NB4 (cell line): Measurements from ENCODE around the gene IFI30.

Experiments used
- MYC ChIP-seq: IDR thresholded peaks from 2 replicates; pipeline ENCODE4 v1.6.1; 2011; ENCODE audit warnings: low read depth, low read length
- POLR2A ChIP-seq: IDR thresholded peaks from 2 replicates; pipeline ENCODE4 v1.6.1; 2011; ENCODE audit warnings: mild to moderate bottlenecking; ENCODE audit not compliant: insufficient read length; ENCODE audit errors: extremely low read depth
- TF ChIP-seq, protein P1 (sequence below): IDR thresholded peaks from one replicate; pipeline ENCODE4 v1.5.1; 2012; ENCODE audit warnings: low read depth, low read length
- TF ChIP-seq, protein P2 (sequence below): IDR thresholded peaks from 2 replicates; pipeline ENCODE4 v1.6.1; 2011; ENCODE audit warnings: low read depth, low read length

DNA sequence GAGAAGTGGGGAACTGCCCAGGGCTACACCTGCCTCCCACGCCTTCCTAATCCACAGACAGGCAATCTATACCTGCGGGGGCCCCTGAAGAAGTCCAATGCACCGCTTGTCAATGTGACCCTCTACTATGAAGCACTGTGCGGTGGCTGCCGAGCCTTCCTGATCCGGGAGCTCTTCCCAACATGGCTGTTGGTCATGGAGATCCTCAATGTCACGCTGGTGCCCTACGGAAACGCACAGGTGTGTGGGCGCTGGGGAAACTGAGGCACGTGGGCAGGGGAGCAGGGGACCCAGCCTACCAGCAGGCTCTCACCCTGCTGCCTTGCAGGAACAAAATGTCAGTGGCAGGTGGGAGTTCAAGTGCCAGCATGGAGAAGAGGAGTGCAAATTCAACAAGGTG is 1.4 kb downstream of the IFI30 start:
- TF ChIP-seq, protein P1, sequence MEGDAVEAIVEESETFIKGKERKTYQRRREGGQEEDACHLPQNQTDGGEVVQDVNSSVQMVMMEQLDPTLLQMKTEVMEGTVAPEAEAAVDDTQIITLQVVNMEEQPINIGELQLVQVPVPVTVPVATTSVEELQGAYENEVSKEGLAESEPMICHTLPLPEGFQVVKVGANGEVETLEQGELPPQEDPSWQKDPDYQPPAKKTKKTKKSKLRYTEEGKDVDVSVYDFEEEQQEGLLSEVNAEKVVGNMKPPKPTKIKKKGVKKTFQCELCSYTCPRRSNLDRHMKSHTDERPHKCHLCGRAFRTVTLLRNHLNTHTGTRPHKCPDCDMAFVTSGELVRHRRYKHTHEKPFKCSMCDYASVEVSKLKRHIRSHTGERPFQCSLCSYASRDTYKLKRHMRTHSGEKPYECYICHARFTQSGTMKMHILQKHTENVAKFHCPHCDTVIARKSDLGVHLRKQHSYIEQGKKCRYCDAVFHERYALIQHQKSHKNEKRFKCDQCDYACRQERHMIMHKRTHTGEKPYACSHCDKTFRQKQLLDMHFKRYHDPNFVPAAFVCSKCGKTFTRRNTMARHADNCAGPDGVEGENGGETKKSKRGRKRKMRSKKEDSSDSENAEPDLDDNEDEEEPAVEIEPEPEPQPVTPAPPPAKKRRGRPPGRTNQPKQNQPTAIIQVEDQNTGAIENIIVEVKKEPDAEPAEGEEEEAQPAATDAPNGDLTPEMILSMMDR = no peak
- TF ChIP-seq POLR2A = no peak
- TF ChIP-seq, protein P2, sequence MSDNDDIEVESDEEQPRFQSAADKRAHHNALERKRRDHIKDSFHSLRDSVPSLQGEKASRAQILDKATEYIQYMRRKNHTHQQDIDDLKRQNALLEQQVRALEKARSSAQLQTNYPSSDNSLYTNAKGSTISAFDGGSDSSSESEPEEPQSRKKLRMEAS = no peak
- TF ChIP-seq MYC = no peak
